ENCODE measurements around the gene TRAPPC12.

TRAPPC12 gene

GRCh38 chr2:3465844-3466481 lies 86.5 kb downstream of the TRAPPC12 start:
- no peak for TF ChIP-seq CTCF (IDR thresholded peaks at IDR 0.05)
- Mint-ChIP-seq H3K36me3 (ENCODE audit: low read depth) (peaks cover 30% of the 10 kb centered on the region), H3K4me1 (peaks cover 32% of the 10 kb centered on the region), H3K27me3 (ENCODE audit: low read depth, poor library complexity) (peaks cover 5% of the 10 kb centered on the region), H3K27ac (no peak overlapping the region), H3K4me3 (no peak overlapping the region), H3K9me3 (no peaks in the 10 kb centered on the region)
- DNase-seq: no peak

- H3K4me1 Mint-ChIP-seq: peaks cover 28% of the 10 kb centered on the region
- H3K4me3 Mint-ChIP-seq: no peak overlapping the region
- no peak for DNase-seq
- no peak for TF ChIP-seq CTCF (IDR thresholded peaks at IDR 0.05)
- H3K27ac Mint-ChIP-seq: no peak overlapping the region
- peaks cover 5% of the 10 kb centered on the region for H3K27me3 Mint-ChIP-seq (ENCODE audit: low read depth, poor library complexity)
- peaks cover 30% of the 10 kb centered on the region for H3K36me3 Mint-ChIP-seq (ENCODE audit: low read depth)
- no peaks in the 10 kb centered on the region for H3K9me3 Mint-ChIP-seq
Measured at GRCh38 chr2:3466482-3466863, 87.0 kb downstream of the TRAPPC12 start.

GRCh38 chr2:3466966-3467365 lies 87.5 kb downstream of the TRAPPC12 start:
- H3K9me3 Mint-ChIP-seq: no peaks in the 10 kb centered on the region
- no peak overlapping the region for H3K4me3 Mint-ChIP-seq
- no peak for DNase-seq
- H3K4me1 Mint-ChIP-seq: peaks cover 29% of the 10 kb centered on the region
- H3K27me3 Mint-ChIP-seq (ENCODE audit: low read depth, poor library complexity): peaks cover 5% of the 10 kb centered on the region
- no peak for TF ChIP-seq CTCF (IDR thresholded peaks at IDR 0.05)
- no peak overlapping the region for H3K27ac Mint-ChIP-seq
- peaks cover 32% of the 10 kb centered on the region for H3K36me3 Mint-ChIP-seq (ENCODE audit: low read depth)

GRCh38 chr2:3467654-3468053 lies 88.2 kb downstream of the TRAPPC12 start:
- Mint-ChIP-seq H3K36me3 (ENCODE audit: low read depth) (peaks cover 39% of the 10 kb centered on the region), H3K27me3 (ENCODE audit: low read depth, poor library complexity) (peaks cover 5% of the 10 kb centered on the region), H3K4me3 (no peak overlapping the region), H3K4me1 (peaks cover 29% of the 10 kb centered on the region), H3K9me3 (no peaks in the 10 kb centered on the region), H3K27ac (peak overlapping the region; percentile 41)
- no peak for DNase-seq
- no peak for TF ChIP-seq CTCF (IDR thresholded peaks at IDR 0.05)

- Mint-ChIP-seq H3K36me3 (ENCODE audit: low read depth) (peaks cover 43% of the 10 kb centered on the region), H3K27me3 (ENCODE audit: low read depth, poor library complexity) (peaks cover 7% of the 10 kb centered on the region), H3K27ac (peak overlapping the region; percentile 30), H3K4me1 (peaks cover 28% of the 10 kb centered on the region), H3K4me3 (no peak overlapping the region), H3K9me3 (no peaks in the 10 kb centered on the region)
- no peak for DNase-seq
- no peak for TF ChIP-seq CTCF (IDR thresholded peaks at IDR 0.05)
Measured at GRCh38 chr2:3468296-3468988, 88.9 kb downstream of the TRAPPC12 start.

GRCh38 chr2:3469486-3469885 lies 90.0 kb downstream of the TRAPPC12 start:
- Mint-ChIP-seq H3K4me3 (no peak overlapping the region), H3K9me3 (no peaks in the 10 kb centered on the region), H3K27ac (peak overlapping the region; percentile 46), H3K27me3 (ENCODE audit: low read depth, poor library complexity) (peaks cover 7% of the 10 kb centered on the region), H3K36me3 (ENCODE audit: low read depth) (peaks cover 40% of the 10 kb centered on the region), H3K4me1 (peaks cover 18% of the 10 kb centered on the region)
- no peak for TF ChIP-seq CTCF (IDR thresholded peaks at IDR 0.05)
- no peak for DNase-seq
